GM12878 (cell line): Measurements from ENCODE around the gene TMUB1. TPM values are rescaled to one million over a fixed set of nuclear protein-coding genes. Genes with fewer than 3 reads are reported as not detected.

Experiments used
- ATAC-seq: fragments of 200-7000 bp; cut with Tn5 transposase; 3 replicates; pipeline ENCODE4 v1.9.1; 2020; ENCODE audit warnings: mild to moderate bottlenecking, moderate library complexity
- BruUV-seq: library from RNA; stranded (reverse); fragments of 400-500 nt; replicated peaks from 2 replicates; lab custom pipeline; 2021; lab: Mats Ljungman, UMichigan
- CTCF ChIA-PET: fragments of 300-600 bp; sonication (Branson Sonifier 250); formaldehyde crosslinking; extraction: SDS; loops from one replicate; lab custom pipeline; 2021; ENCODE audit warnings: inconsistent platforms; lab: Yijun Ruan, JAX
- POLR2A ChIA-PET: fragments of 350-600 bp; formaldehyde crosslinking; extraction: SDS; loops from one replicate; lab custom pipeline; 2021; ENCODE audit warnings: inconsistent platforms; lab: Charles Lee
- RAD21 ChIA-PET: fragments of 300-600 bp; sonication (Branson Sonifier 250); formaldehyde crosslinking; loops from one replicate; lab custom pipeline; 2023; ENCODE audit warnings: antibody characterized with exemption; ENCODE audit not compliant: unreplicated experiment; lab: Charles Lee
- SMC1A ChIA-PET: fragments of 300-600 bp; sonication (Branson Sonifier 250); formaldehyde crosslinking; loops from one replicate; lab custom pipeline; 2023; ENCODE audit not compliant: unreplicated experiment, uncharacterized antibody; lab: Charles Lee
- DNase-seq: peaks from one replicate; pipeline ENCODE4 v3.0.0-alpha.2; 2011; ENCODE audit warnings: low read depth, low spot score
- FAIRE-seq: peaks from 3 replicates; lab custom pipeline; 2011; peaks lifted over from hg19 to GRCh38; lab: Jason Lieb, UNC
- H2AFZ ChIP-seq: 2 replicates; pipeline ENCODE4 v1.6.0; 2011; ENCODE audit warnings: low read depth, low read length, control low read depth; ENCODE audit not compliant: control insufficient read depth
- H3K27ac ChIP-seq: 2 replicates; pipeline ENCODE4 v1.5.1; 2011; ENCODE audit warnings: control low read depth; ENCODE audit not compliant: control insufficient read depth, insufficient read depth
- H3K27me3 ChIP-seq, 2 experiments: replicated peaks in 1 of 2; 2 replicates each; pipeline versions ENCODE4 v1.6.0 to v1.6.1; 2011; ENCODE audit warnings: low read length in 1 of 2; ENCODE audit not compliant: control insufficient read depth in 2 of 2, insufficient read depth in 2 of 2
- H3K36me3 ChIP-seq, 2 experiments: 2 replicates each; pipeline ENCODE4 v1.5.1; 2011; ENCODE audit warnings: low read length in 1 of 2; ENCODE audit not compliant: control insufficient read depth in 2 of 2, insufficient read depth in 2 of 2
- H3K4me1 ChIP-seq: 2 replicates; pipeline ENCODE4 v1.6.1; 2011; ENCODE audit warnings: mild to moderate bottlenecking, low read length, moderate library complexity, mixed read lengths; ENCODE audit not compliant: control insufficient read depth, insufficient read depth
- H3K4me2 ChIP-seq: 2 replicates; pipeline ENCODE4 v1.6.0; 2011; ENCODE audit warnings: control low read depth; ENCODE audit not compliant: control insufficient read depth, insufficient read depth
- H3K4me3 ChIP-seq: fragments of 200-600 bp; sonication (generic); 2 replicates; pipeline ENCODE4 v1.5.1; 2016
- H3K79me2 ChIP-seq: 2 replicates; pipeline ENCODE4 v1.6.0; 2011; ENCODE audit warnings: low read length; ENCODE audit not compliant: control insufficient read depth, insufficient read depth
- H3K9ac ChIP-seq: 2 replicates; pipeline ENCODE4 v1.8.0; 2011; ENCODE audit warnings: low read length, control low read depth, mixed read lengths; ENCODE audit not compliant: control insufficient read depth, insufficient read depth
- H3K9me3 ChIP-seq: replicated peaks from 3 replicates; pipeline ENCODE4 v1.5.1; 2011; ENCODE audit warnings: mild to moderate bottlenecking, low read length; ENCODE audit not compliant: control insufficient read depth, insufficient read depth
- H4K20me1 ChIP-seq: 2 replicates; pipeline ENCODE4 v1.6.0; 2011; ENCODE audit not compliant: control insufficient read depth, insufficient read depth
- ATF2 ChIP-seq: IDR thresholded peaks from 2 replicates; pipeline ENCODE4 v1.6.1; 2012; ENCODE audit warnings: low read length, inconsistent platforms
- E4F1 ChIP-seq: fragments of 450-650 bp; IDR thresholded peaks from 2 replicates; pipeline ENCODE4 v1.6.1; 2018; ENCODE audit warnings: borderline replicate concordance, mild to moderate bottlenecking; ENCODE audit not compliant: partially characterized antibody
- GATAD2B ChIP-seq: fragments of 450-650 bp; conservative IDR thresholded peaks from 2 replicates; pipeline ENCODE4 v1.6.1; 2017; ENCODE audit warnings: low read depth, mild to moderate bottlenecking, moderate library complexity
- MAX ChIP-seq: IDR thresholded peaks from 2 replicates; pipeline ENCODE4 v1.6.1; 2012; ENCODE audit warnings: low read depth, low read length, improper control_type of control experiment
- NFXL1 ChIP-seq: fragments of 450-650 bp; IDR thresholded peaks from 2 replicates; pipeline ENCODE4 v1.6.1; 2017; ENCODE audit warnings: antibody characterized with exemption, mild to moderate bottlenecking, borderline replicate concordance
- NR2C1 ChIP-seq: fragments of 450-650 bp; IDR thresholded peaks from 2 replicates; pipeline ENCODE4 v1.6.1; 2017; ENCODE audit warnings: antibody characterized with exemption, mild to moderate bottlenecking, moderate library complexity
- PKNOX1 ChIP-seq: fragments of 450-650 bp; IDR thresholded peaks from 2 replicates; pipeline ENCODE4 v1.6.1; 2016; ENCODE audit warnings: mild to moderate bottlenecking
- RAD21 ChIP-seq: IDR thresholded peaks from 2 replicates; pipeline ENCODE4 v1.6.1; 2011; ENCODE audit warnings: mild to moderate bottlenecking, low read depth, low read length, moderate library complexity; ENCODE audit not compliant: insufficient read depth
- SMC3 ChIP-seq: IDR thresholded peaks from 2 replicates; pipeline ENCODE4 v1.6.1; 2011; ENCODE audit warnings: low read length, improper control_type of control experiment, borderline replicate concordance
- SUPT20H ChIP-seq: IDR thresholded peaks from 2 replicates; pipeline ENCODE4 v1.6.1; 2011; ENCODE audit warnings: low read depth, mild to moderate bottlenecking, low read length, moderate library complexity, borderline replicate concordance; ENCODE audit not compliant: control insufficient read depth
- TAF1 ChIP-seq: IDR thresholded peaks from 2 replicates; pipeline ENCODE4 v1.6.1; 2011; ENCODE audit warnings: mild to moderate bottlenecking, low read depth, low read length, borderline replicate concordance
- ZNF687 ChIP-seq: fragments of 450-650 bp; IDR thresholded peaks from 2 replicates; pipeline ENCODE4 v1.6.1; 2017; ENCODE audit warnings: mild to moderate bottlenecking, moderate library complexity
- WGBS: methylation state at CpG from one replicate; pipeline ENCODE4 v1.1.6; 2016; ENCODE audit warnings: low lambda C conversion rate; ENCODE audit not compliant: insufficient replicate concordance, insufficient coverage; ENCODE audit errors: missing lambda C conversion rate; 5-methylcytosine and 5-hydroxymethylcytosine counted together
- in situ Hi-C: fragments of 300-500 bp; cut with MboI; formaldehyde crosslinking; loops from 9 replicates; pipeline ENCODE4 v1.14.3; 2018; ENCODE audit warnings: mixed read lengths
- intact Hi-C: fragments of 100-400 bp; cut with micrococcal nuclease; formaldehyde crosslinking; loops from one replicate; pipeline ENCODE4 v1.14.2; 2022; ENCODE audit not compliant: unreplicated experiment
- polyA plus RNA-seq, 11 experiments: library from polyadenylated mRNA; depleted of rRNA in 4 of 11; unstranded in 6 of 11; stranded (reverse) in 5 of 11; fragments of >200 nt; fragmentation: Nextera tagmentation in 4 of 11; fragmentation: Illumina TruSeq in 1 of 11; extraction: Ambion mirVana in 4 of 11; extraction: Trizol in 1 of 11; gene quantifications; 1 replicate in 1 of 11; 2 replicates in 10 of 11; pipeline versions ENCODE4 v1.2.1 to v1.2.3, GENCODE V29; 2011 to 2016; ENCODE audit warnings: inconsistent platforms in 2 of 11, missing spikeins in 2 of 11, low read depth in 1 of 11
- total RNA-seq, 4 experiments: library from RNA; depleted of rRNA in 3 of 4; stranded (reverse); fragments of >200 nt in 3 of 4; fragmentation: Illumina TruSeq in 1 of 4; extraction: Trizol in 1 of 4; gene quantifications; 2 replicates each; pipeline versions ENCODE4 v1.2.1 to v1.2.3, GENCODE V29; 2013 to 2021

The TMUB1 gene
- total and polyA plus RNA-seq, 10 of the 15 experiments (the other 5 are each of a cell fraction or from before 2014, with no cell fraction given): 0.27 to 79.5 (median 41.3) TPM; not detected in 1

- RAD21 ChIA-PET: no interaction called here
- Histone ChIP-seq H3K79me2 (peaks cover 78% of the 10 kb centered on the region), H2AFZ (no peak overlapping the region), H3K4me1 (peaks cover 13% of the 10 kb centered on the region), H3K27ac (no peak overlapping the region), H3K4me3 (no peak overlapping the region), H3K9me3 (no peaks in the 10 kb centered on the region), H3K27me3 (no peaks in the 10 kb centered on the region), H3K9ac (no peak overlapping the region), H3K4me2 (no peak overlapping the region), H3K36me3 (peaks cover 0 to 5% of the 10 kb centered on the region in 2 experiments; a peak in 2 of 4 replicates), H4K20me1 (no peaks in the 10 kb centered on the region; the same call in 1 of the 2 replicates)
- FAIRE-seq: no peak
- 46% methylated on average over 6 of the region's 6 CpGs for WGBS
- SMC1A ChIA-PET: no interaction called here
- intact Hi-C loops (no loop called here), in situ Hi-C loops (no loop called here)
- no peak for DNase-seq
- CTCF ChIA-PET: interaction anchor here (0.9 to 2.3 kb wide), 4 partner anchors 9 to 63 kb away, joined by 3 to 13 read pairs (median 4); partner anchors contain the start of gene ABCB8
- BruUV-seq: TSS peak; percentile 3
- ATAC-seq: peak; percentile 32
- POLR2A ChIA-PET: no interaction called here
- TF ChIP-seq SMC3: peak; percentile 14; the same call in 1 of the 2 replicates
- TF ChIP-seq ATF2: no peak
- no peak for TF ChIP-seq MAX
- no peak for TF ChIP-seq NFXL1
- TF ChIP-seq GATAD2B: 0 out of 2 replicates have a peak, but pooled peaks have one; percentile 19
- TF ChIP-seq E4F1: no peak
- no peak for TF ChIP-seq ZNF687
- peak; percentile 29; the same call in 1 of the 2 replicates for TF ChIP-seq RAD21
- TF ChIP-seq PKNOX1: no peak
- TF ChIP-seq SUPT20H: no peak
- TF ChIP-seq TAF1: no peak
- peak; percentile 81 for TF ChIP-seq NR2C1
These were observed 8.1 kb upstream of the TMUB1 start for GRCh38 chr7:151091431-151091830.
